Measurements from ENCODE around the gene CIROP.

CIROP gene

DNA sequence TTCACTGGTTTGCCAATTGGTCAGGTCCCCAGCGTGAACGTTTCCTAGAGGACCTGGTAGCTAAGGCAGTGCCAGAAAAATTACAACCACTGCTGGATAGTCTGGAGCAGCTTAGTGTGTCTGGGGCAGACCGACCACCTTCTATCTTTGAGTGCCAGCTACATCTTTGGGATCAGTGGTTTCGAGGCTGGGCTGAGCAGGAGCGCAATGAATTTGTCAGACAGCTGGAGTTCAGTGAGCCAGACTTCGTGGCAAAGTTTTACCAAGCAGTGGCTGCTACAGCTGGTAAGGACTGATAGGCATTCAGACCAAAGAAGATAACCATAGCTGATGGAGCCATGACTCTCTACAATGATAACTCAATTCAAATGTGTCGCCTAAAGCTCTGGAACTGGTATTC, 7.0 kb downstream of the CIROP start:
- no peak overlapping the region for H3K4me3 ChIP-seq (ENCODE audit: low read depth, low read length)
- H3K14ac ChIP-seq (ENCODE audit: low read length): no peak overlapping the region
- no peak overlapping the region for H3K4me2 ChIP-seq (ENCODE audit: low read length)
- H2BK5ac ChIP-seq (ENCODE audit: low read depth, low read length, poor library complexity): no peak overlapping the region
- peaks cover 5 to 9% of the 10 kb centered on the region in 2 experiments for H3K4me1 ChIP-seq (ENCODE audit: control insufficient read depth in 1 of 2, insufficient read depth in 2 of 2, low read length in 2 of 2)
- DNase-seq: no peak
- no peak overlapping the region for H3K23ac ChIP-seq (ENCODE audit: low read length)
- no peak overlapping the region for H4K91ac ChIP-seq (ENCODE audit: low read depth, low read length)
- WGBS (ENCODE audit: extremely low coverage, insufficient coverage, insufficient read length): no CpG with 5 or more reads among the region's 7 CpGs
- H3K27me3 ChIP-seq (ENCODE audit: insufficient read depth, low read length): no peaks in the 10 kb centered on the region
- H2AFZ ChIP-seq (ENCODE audit: insufficient read depth, low read length, poor library complexity): no peak overlapping the region
- H3K4ac ChIP-seq (ENCODE audit: low read depth, low read length): no peak overlapping the region
- H2BK120ac ChIP-seq (ENCODE audit: insufficient read depth, low read length, poor library complexity): no peak overlapping the region
- H3K79me2 ChIP-seq (ENCODE audit: control insufficient read depth, insufficient read depth, low read length, poor library complexity): peaks cover 17% of the 10 kb centered on the region
- no peak overlapping the region for H3K27ac ChIP-seq (ENCODE audit: low read depth, low read length)
- peaks cover 12% of the 10 kb centered on the region for H3K79me1 ChIP-seq (ENCODE audit: low read length)
- no peak overlapping the region for H4K12ac ChIP-seq (ENCODE audit: low read depth, low read length)
- H2BK12ac ChIP-seq (ENCODE audit: low read length): no peak overlapping the region
- no peak overlapping the region for H4K8ac ChIP-seq (ENCODE audit: low read depth, low read length)
- peaks cover 3 to 9% of the 10 kb centered on the region in 2 experiments for H3K36me3 ChIP-seq (ENCODE audit: control insufficient read depth in 1 of 2, insufficient read depth in 2 of 2, low read length in 2 of 2)
- H3K9ac ChIP-seq (ENCODE audit: low read length): no peak overlapping the region
- no peak overlapping the region for H2AK5ac ChIP-seq (ENCODE audit: low read length)
- peak overlapping the region; percentile 54 for H3K18ac ChIP-seq (ENCODE audit: low read length)
- no peaks in the 10 kb centered on the region for H3K9me3 ChIP-seq (ENCODE audit: insufficient read depth, low read depth, low read length)

DNA sequence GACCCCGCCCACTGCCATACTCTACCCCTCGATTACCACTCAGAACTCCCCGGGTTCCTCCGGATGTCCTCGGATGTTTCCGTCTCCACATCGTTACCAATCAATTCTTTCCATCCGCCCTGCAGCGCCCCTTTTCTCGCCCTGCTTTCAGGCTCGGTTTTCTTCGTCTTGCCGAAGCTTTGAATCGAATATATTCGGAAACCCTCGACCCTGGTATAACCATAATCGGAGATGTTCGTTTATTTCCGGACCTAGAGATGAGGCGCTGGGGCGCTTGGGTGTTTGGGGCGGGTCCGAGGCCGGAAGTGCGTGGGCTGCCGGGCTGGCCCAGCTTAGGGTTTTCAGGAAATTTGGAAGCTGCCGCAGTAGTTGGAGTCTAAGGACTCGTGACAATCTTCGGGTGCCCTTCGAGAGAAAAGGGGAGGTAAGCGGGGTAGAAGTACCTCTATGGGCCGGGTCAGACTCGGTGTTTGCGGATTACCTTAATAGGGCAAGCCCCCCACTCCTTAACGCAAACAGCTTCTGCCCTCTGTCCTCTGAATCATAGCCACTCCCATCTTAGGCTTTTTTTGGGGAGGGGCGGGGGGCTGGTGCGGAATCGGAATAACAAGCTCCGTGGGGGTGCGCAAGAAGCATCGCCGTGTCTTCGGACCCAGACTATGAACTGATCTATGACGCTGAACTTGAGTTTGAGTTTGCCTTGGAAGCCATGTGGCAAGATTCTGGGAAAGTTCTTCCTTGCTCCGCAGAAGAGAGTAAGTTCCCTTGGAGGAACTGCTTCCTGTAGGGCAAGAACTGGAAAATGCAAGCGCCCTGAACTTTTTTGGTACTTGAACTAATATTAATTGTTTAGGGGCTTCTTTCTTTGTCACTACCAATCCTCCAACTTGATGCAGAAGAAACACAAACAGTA, 9.3 kb downstream of the CIROP start, which contains the start of gene C14orf119:
C14orf119 (plus strand) TSS at position 310 of the 913 bp plus-strand sequence. CDS start 2,154 bp downstream, outside the sequence.
- H3K79me1 ChIP-seq (ENCODE audit: low read length): peaks cover 12% of the 10 kb centered on the region
- peak within 1 kb of the TSS; percentile 98 for H2BK5ac ChIP-seq (ENCODE audit: low read depth, low read length, poor library complexity)
- H2AK5ac ChIP-seq (ENCODE audit: low read length): peak within 1 kb of the TSS; percentile 80
- H3K4me2 ChIP-seq (ENCODE audit: low read length): peak within 1 kb of the TSS; percentile 94
- H3K23ac ChIP-seq (ENCODE audit: low read length): no peak within 1 kb of the TSS
- H4K8ac ChIP-seq (ENCODE audit: low read depth, low read length): peak within 1 kb of the TSS; percentile 99
- H3K4me3 ChIP-seq (ENCODE audit: low read depth, low read length): peak within 1 kb of the TSS; percentile 98
- peak within 1 kb of the TSS; percentile 99 for H3K14ac ChIP-seq (ENCODE audit: low read length)
- peak within 1 kb of the TSS; percentile 99 for H3K4ac ChIP-seq (ENCODE audit: low read depth, low read length)
- H3K9me3 ChIP-seq (ENCODE audit: insufficient read depth, low read depth, low read length): no peaks in the 10 kb centered on the region
- H2AFZ ChIP-seq (ENCODE audit: insufficient read depth, low read length, poor library complexity): peak within 1 kb of the TSS; percentile 89
- H4K12ac ChIP-seq (ENCODE audit: low read depth, low read length): peak within 1 kb of the TSS; percentile 98
- H2BK120ac ChIP-seq (ENCODE audit: insufficient read depth, low read length, poor library complexity): peak within 1 kb of the TSS; percentile 95
- no peaks in the 10 kb centered on the region for H3K27me3 ChIP-seq (ENCODE audit: insufficient read depth, low read length)
- peaks cover 5 to 9% of the 10 kb centered on the region in 2 experiments for H3K4me1 ChIP-seq (ENCODE audit: control insufficient read depth in 1 of 2, insufficient read depth in 2 of 2, low read length in 2 of 2)
- peak within 1 kb of the TSS; percentile 100 for H3K9ac ChIP-seq (ENCODE audit: low read length)
- H3K36me3 ChIP-seq (ENCODE audit: control insufficient read depth in 1 of 2, insufficient read depth in 2 of 2, low read length in 2 of 2): peaks cover 7 to 19% of the 10 kb centered on the region in 2 experiments
- DNase-seq: peak; percentile 100
- peak within 1 kb of the TSS; percentile 97 for H4K91ac ChIP-seq (ENCODE audit: low read depth, low read length)
- H3K18ac ChIP-seq (ENCODE audit: low read length): peak within 1 kb of the TSS; percentile 100
- peak within 1 kb of the TSS; percentile 99 for H3K27ac ChIP-seq (ENCODE audit: low read depth, low read length)
- H2BK12ac ChIP-seq (ENCODE audit: low read length): no peak within 1 kb of the TSS
- WGBS (ENCODE audit: extremely low coverage, insufficient coverage, insufficient read length): no CpG with 5 or more reads among the region's 46 CpGs
- peaks cover 17% of the 10 kb centered on the region for H3K79me2 ChIP-seq (ENCODE audit: control insufficient read depth, insufficient read depth, low read length, poor library complexity)

DNA sequence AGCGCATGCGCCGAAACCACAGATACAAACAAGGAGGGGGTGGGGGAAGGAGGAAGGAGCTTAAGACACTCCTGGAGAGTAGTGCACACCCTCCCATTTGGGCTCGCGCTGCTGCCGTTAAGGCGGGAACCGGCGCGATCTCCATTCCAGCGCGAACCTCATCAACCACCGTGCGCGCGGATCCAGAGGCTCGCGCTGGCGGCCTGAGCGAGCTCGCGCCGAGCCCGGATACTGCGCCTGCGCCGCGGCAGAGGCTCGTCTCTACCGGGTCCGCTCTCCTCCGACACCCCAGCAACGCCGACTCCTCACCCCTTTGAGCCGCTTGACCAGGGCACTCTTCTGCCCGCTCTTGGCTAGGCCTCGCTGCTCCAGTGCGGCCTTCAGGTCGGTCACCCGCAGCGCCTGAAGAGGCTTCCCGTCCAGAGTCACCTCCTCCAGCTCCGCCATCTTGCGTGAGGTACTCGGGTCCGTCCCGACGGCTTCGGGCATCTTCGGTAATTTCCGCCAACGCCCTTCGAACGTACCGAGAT, 10.1 kb downstream of the CIROP start, which contains the start of gene ACIN1:
ACIN1 (minus strand) TSS at position 471 of the 530 bp plus-strand sequence; CDS start at position 447, 24 bp downstream.
- peak within 1 kb of the TSS; percentile 99 for H3K27ac ChIP-seq (ENCODE audit: low read depth, low read length)
- no CpG with 5 or more reads among the region's 55 CpGs for WGBS (ENCODE audit: extremely low coverage, insufficient coverage, insufficient read length)
- H4K8ac ChIP-seq (ENCODE audit: low read depth, low read length): peak within 1 kb of the TSS; percentile 99
- H2BK5ac ChIP-seq (ENCODE audit: low read depth, low read length, poor library complexity): peak within 1 kb of the TSS; percentile 98
- H3K4me1 ChIP-seq (ENCODE audit: control insufficient read depth in 1 of 2, insufficient read depth in 2 of 2, low read length in 2 of 2): peaks cover 5 to 9% of the 10 kb centered on the region in 2 experiments
- no peak within 1 kb of the TSS for H3K23ac ChIP-seq (ENCODE audit: low read length)
- H3K27me3 ChIP-seq (ENCODE audit: insufficient read depth, low read length): no peaks in the 10 kb centered on the region
- peaks cover 12% of the 10 kb centered on the region for H3K79me1 ChIP-seq (ENCODE audit: low read length)
- H4K12ac ChIP-seq (ENCODE audit: low read depth, low read length): peak within 1 kb of the TSS; percentile 98
- peak within 1 kb of the TSS; percentile 99 for H3K14ac ChIP-seq (ENCODE audit: low read length)
- H2BK120ac ChIP-seq (ENCODE audit: insufficient read depth, low read length, poor library complexity): peak within 1 kb of the TSS; percentile 95
- peak within 1 kb of the TSS; percentile 100 for H3K9ac ChIP-seq (ENCODE audit: low read length)
- peak within 1 kb of the TSS; percentile 80 for H2AK5ac ChIP-seq (ENCODE audit: low read length)
- peak within 1 kb of the TSS; percentile 100 for H3K18ac ChIP-seq (ENCODE audit: low read length)
- peaks cover 17% of the 10 kb centered on the region for H3K79me2 ChIP-seq (ENCODE audit: control insufficient read depth, insufficient read depth, low read length, poor library complexity)
- peak within 1 kb of the TSS; percentile 97 for H4K91ac ChIP-seq (ENCODE audit: low read depth, low read length)
- peaks cover 11 to 25% of the 10 kb centered on the region in 2 experiments for H3K36me3 ChIP-seq (ENCODE audit: control insufficient read depth in 1 of 2, insufficient read depth in 2 of 2, low read length in 2 of 2)
- peak within 1 kb of the TSS; percentile 89 for H2AFZ ChIP-seq (ENCODE audit: insufficient read depth, low read length, poor library complexity)
- H3K4ac ChIP-seq (ENCODE audit: low read depth, low read length): peak within 1 kb of the TSS; percentile 99
- H3K9me3 ChIP-seq (ENCODE audit: insufficient read depth, low read depth, low read length): no peaks in the 10 kb centered on the region
- peak within 1 kb of the TSS; percentile 94 for H3K4me2 ChIP-seq (ENCODE audit: low read length)
- H3K4me3 ChIP-seq (ENCODE audit: low read depth, low read length): peak within 1 kb of the TSS; percentile 98
- H2BK12ac ChIP-seq (ENCODE audit: low read length): no peak within 1 kb of the TSS
- DNase-seq: peak in 1 of 2 donors; percentile 77

DNA sequence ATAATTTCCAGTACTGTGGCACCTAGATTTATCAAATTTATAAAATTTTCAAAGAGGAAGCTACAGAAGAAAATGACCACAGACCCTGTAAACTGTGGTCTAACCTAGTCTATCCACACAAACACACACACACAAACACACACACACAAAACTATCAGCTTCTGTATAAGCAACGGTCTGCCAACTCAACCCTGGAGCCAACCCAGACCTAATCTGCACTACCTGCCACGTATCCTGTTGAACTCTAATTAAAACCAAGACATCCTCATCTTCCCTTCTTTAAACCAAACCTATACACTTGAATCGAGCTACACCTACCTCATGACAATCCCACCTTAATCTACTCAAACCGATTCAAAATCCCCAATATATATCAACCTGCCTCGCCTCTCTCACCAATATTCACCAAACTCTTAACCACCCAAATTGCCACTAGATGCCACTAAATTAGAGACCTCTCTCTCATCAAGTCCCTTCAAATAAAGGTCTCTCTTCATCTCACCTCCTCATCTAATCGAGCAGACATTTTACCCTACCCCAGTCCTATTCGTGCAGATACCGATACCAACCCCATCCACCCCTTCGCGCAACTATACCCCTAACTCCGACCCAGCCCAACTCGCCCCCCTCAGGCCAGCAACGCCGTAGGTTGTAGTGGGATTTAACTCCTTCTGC, 10.7 kb downstream of the CIROP start:
- peak overlapping the region; percentile 100 for H3K9ac ChIP-seq (ENCODE audit: low read length)
- no peak overlapping the region for H2BK120ac ChIP-seq (ENCODE audit: insufficient read depth, low read length, poor library complexity)
- peak overlapping the region; percentile 99 for H3K14ac ChIP-seq (ENCODE audit: low read length)
- peaks cover 12% of the 10 kb centered on the region for H3K79me1 ChIP-seq (ENCODE audit: low read length)
- peak overlapping the region; percentile 99 for H3K27ac ChIP-seq (ENCODE audit: low read depth, low read length)
- H3K79me2 ChIP-seq (ENCODE audit: control insufficient read depth, insufficient read depth, low read length, poor library complexity): peaks cover 17% of the 10 kb centered on the region
- H2AK5ac ChIP-seq (ENCODE audit: low read length): peak overlapping the region; percentile 15
- no peak overlapping the region for H2BK12ac ChIP-seq (ENCODE audit: low read length)
- H4K8ac ChIP-seq (ENCODE audit: low read depth, low read length): peak overlapping the region; percentile 99
- H3K9me3 ChIP-seq (ENCODE audit: insufficient read depth, low read depth, low read length): no peaks in the 10 kb centered on the region
- no peak overlapping the region for H3K18ac ChIP-seq (ENCODE audit: low read length)
- H4K12ac ChIP-seq (ENCODE audit: low read depth, low read length): peak overlapping the region; percentile 98
- peak overlapping the region; percentile 94 for H3K4me2 ChIP-seq (ENCODE audit: low read length)
- no peak overlapping the region for H3K23ac ChIP-seq (ENCODE audit: low read length)
- 100% methylated on average over 3 of the region's 14 CpGs for WGBS (ENCODE audit: extremely low coverage, insufficient coverage, insufficient read length)
- peak overlapping the region; percentile 98 for H2BK5ac ChIP-seq (ENCODE audit: low read depth, low read length, poor library complexity)
- peaks cover 14 to 30% of the 10 kb centered on the region in 2 experiments for H3K36me3 ChIP-seq (ENCODE audit: control insufficient read depth in 1 of 2, insufficient read depth in 2 of 2, low read length in 2 of 2)
- no peak overlapping the region for H2AFZ ChIP-seq (ENCODE audit: insufficient read depth, low read length, poor library complexity)
- peak overlapping the region; percentile 98 for H3K4me3 ChIP-seq (ENCODE audit: low read depth, low read length)
- H3K4me1 ChIP-seq (ENCODE audit: control insufficient read depth in 1 of 2, insufficient read depth in 2 of 2, low read length in 2 of 2): peaks cover 5 to 9% of the 10 kb centered on the region in 2 experiments
- H4K91ac ChIP-seq (ENCODE audit: low read depth, low read length): no peak overlapping the region
- DNase-seq: peak in 1 of 2 donors; percentile 5
- H3K4ac ChIP-seq (ENCODE audit: low read depth, low read length): peak overlapping the region; percentile 99
- no peaks in the 10 kb centered on the region for H3K27me3 ChIP-seq (ENCODE audit: insufficient read depth, low read length)
